IMR-90 (cell line): ENCODE measurements around the gene ZFR2. TPM values are rescaled to one million over a fixed set of nuclear protein-coding genes. Genes with fewer than 3 reads are reported as not detected.

Experiments used
- ATAC-seq: fragments of 200-7000 bp; cut with Tn5 transposase; 2 replicates; pipeline ENCODE4 v1.9.1; 2020; ENCODE audit warnings: low read depth, mild to moderate bottlenecking, moderate library complexity
- BruUV-seq: library from RNA; stranded (reverse); fragments of 400-500 nt; replicated peaks from 2 replicates; lab custom pipeline; 2021; lab: Mats Ljungman, UMichigan
- CTCF ChIA-PET: fragments of 300-600 bp; formaldehyde crosslinking; extraction: SDS; loops from one replicate; lab custom pipeline; 2021; ENCODE audit warnings: antibody characterized with exemption; lab: Yijun Ruan, JAX
- POLR2A ChIA-PET: fragments of 300-600 bp; sonication (Branson Sonifier 250); formaldehyde crosslinking; loops from one replicate; lab custom pipeline; 2022; ENCODE audit warnings: antibody characterized with exemption; ENCODE audit not compliant: unreplicated experiment; lab: Charles Lee
- DNase-seq: peaks from one replicate; pipeline ENCODE4 v3.0.0; 2013
- H2AFZ ChIP-seq: replicated peaks from 2 replicates; pipeline ENCODE3; 2013; ENCODE audit warnings: low read length, mild to moderate bottlenecking; ENCODE audit not compliant: poor library complexity
- H2AK5ac ChIP-seq: 2 replicates; pipeline ENCODE4 v1.6.1; 2013; ENCODE audit warnings: low read depth, low read length, inconsistent platforms
- H2AK9ac ChIP-seq: replicated peaks from 2 replicates; pipeline ENCODE3; 2013; ENCODE audit warnings: mild to moderate bottlenecking, low read depth, low read length, moderate library complexity; ENCODE audit not compliant: poor library complexity
- H2BK120ac ChIP-seq: 2 replicates; pipeline ENCODE4 v1.6.1; 2013; ENCODE audit warnings: low read depth, low read length, inconsistent platforms
- H2BK15ac ChIP-seq: 3 replicates; pipeline ENCODE4 v1.6.1; 2013; ENCODE audit warnings: low read depth, low read length, inconsistent platforms
- H2BK20ac ChIP-seq: 2 replicates; pipeline ENCODE4 v1.6.1; 2013; ENCODE audit warnings: low read depth, mild to moderate bottlenecking, inconsistent platforms, low read length, moderate library complexity
- H2BK5ac ChIP-seq: 2 replicates; pipeline ENCODE4 v1.6.1; 2013; ENCODE audit warnings: mild to moderate bottlenecking, low read depth, low read length, inconsistent platforms; ENCODE audit not compliant: poor library complexity, severe bottlenecking
- H3K14ac ChIP-seq: replicated peaks from 2 replicates; pipeline ENCODE4 v1.6.1; 2013; ENCODE audit warnings: low read depth, low read length, inconsistent platforms
- H3K18ac ChIP-seq: 2 replicates; pipeline ENCODE4 v1.6.1; 2013; ENCODE audit warnings: low read depth, low read length, control low read depth
- H3K23ac ChIP-seq: 2 replicates; pipeline ENCODE4 v1.6.1; 2013; ENCODE audit warnings: low read depth, low read length, inconsistent platforms
- H3K27ac ChIP-seq: 2 replicates; pipeline ENCODE4 v1.5.1; 2013; ENCODE audit warnings: mild to moderate bottlenecking, control low read depth, low read length; ENCODE audit not compliant: insufficient read depth
- H3K27me3 ChIP-seq: 2 replicates; pipeline ENCODE4 v1.6.1; 2013; ENCODE audit warnings: low read length; ENCODE audit not compliant: control insufficient read depth, insufficient read depth
- H3K36me3 ChIP-seq: 2 replicates; pipeline ENCODE4 v1.6.1; 2013; ENCODE audit warnings: low read length, mixed read lengths; ENCODE audit not compliant: control insufficient read depth, insufficient read depth
- H3K4ac ChIP-seq: 2 replicates; pipeline ENCODE4 v1.6.1; 2013; ENCODE audit warnings: low read depth, low read length, inconsistent platforms
- H3K4me1 ChIP-seq: 2 replicates; pipeline ENCODE4 v1.6.1; 2013; ENCODE audit warnings: low read length, mixed read lengths; ENCODE audit not compliant: control insufficient read depth, insufficient read depth
- H3K4me2 ChIP-seq: 2 replicates; pipeline ENCODE4 v1.6.1; 2013; ENCODE audit warnings: low read depth, mild to moderate bottlenecking, control low read depth, low read length, moderate library complexity
- H3K4me3 ChIP-seq: 2 replicates; pipeline ENCODE4 v1.5.1; 2013; ENCODE audit warnings: low read depth, mild to moderate bottlenecking, control low read depth, low read length, moderate library complexity; ENCODE audit not compliant: insufficient read depth
- H3K56ac ChIP-seq: 2 replicates; pipeline ENCODE4 v1.6.1; 2013; ENCODE audit warnings: low read length, inconsistent platforms; ENCODE audit not compliant: insufficient read depth; ENCODE audit errors: extremely low read depth
- H3K79me1 ChIP-seq, 2 experiments: 2 replicates each; pipeline ENCODE4 v1.6.1; 2013; ENCODE audit warnings: low read length in 2 of 2, inconsistent platforms in 1 of 2, low read depth in 1 of 2
- H3K9ac ChIP-seq: 2 replicates; pipeline ENCODE4 v1.6.1; 2013; ENCODE audit warnings: low read depth, low read length, control low read depth
- H3K9me1 ChIP-seq: 2 replicates; pipeline ENCODE4 v1.6.1; 2013; ENCODE audit warnings: low read length, inconsistent platforms; ENCODE audit not compliant: insufficient read depth
- H3K9me3 ChIP-seq: 2 replicates; pipeline ENCODE4 v1.6.1; 2013; ENCODE audit warnings: low read length; ENCODE audit not compliant: control insufficient read depth, insufficient read depth
- H4K20me1 ChIP-seq: 2 replicates; pipeline ENCODE4 v1.6.1; 2013; ENCODE audit warnings: low read length, inconsistent platforms; ENCODE audit not compliant: insufficient read depth
- H4K5ac ChIP-seq: 2 replicates; pipeline ENCODE4 v1.6.1; 2013; ENCODE audit warnings: mild to moderate bottlenecking, low read depth, low read length, control low read depth
- H4K8ac ChIP-seq, 2 experiments: 2 replicates each; pipeline ENCODE4 v1.6.1; 2013; ENCODE audit warnings: low read depth in 2 of 2, low read length in 2 of 2, control low read depth in 1 of 2, inconsistent platforms in 1 of 2
- H4K91ac ChIP-seq: 2 replicates; pipeline ENCODE4 v1.6.1; 2013; ENCODE audit warnings: low read depth, low read length, inconsistent platforms; ENCODE audit not compliant: insufficient read depth
- FOS ChIP-seq: fragments of 150-350 bp; IDR thresholded peaks from 2 replicates; pipeline ENCODE4 v1.6.1; 2016; ENCODE audit warnings: low read depth, low read length
- NFE2L2 ChIP-seq: fragments of 150-350 bp; IDR thresholded peaks from 2 replicates; pipeline ENCODE4 v1.6.1; 2016; ENCODE audit warnings: low read depth, mild to moderate bottlenecking, low read length
- RFX5 ChIP-seq: IDR thresholded peaks from 2 replicates; pipeline ENCODE4 v1.8.0; 2012; ENCODE audit warnings: low read depth, mild to moderate bottlenecking, low read length, moderate library complexity
- WGBS, 2 experiments: methylation state at CpG; one replicate each; pipeline versions ENCODE4 v1.1.5 to v1.1.7; 2013; ENCODE audit warnings: missing lambda C conversion rate in 2 of 2; ENCODE audit not compliant: insufficient read length in 1 of 2; ENCODE audit errors: extremely low coverage in 2 of 2; 5-methylcytosine and 5-hydroxymethylcytosine counted together
- dilution Hi-C: fragments of 300-500 bp; cut with HindIII; formaldehyde crosslinking; loops from one replicate; pipeline ENCODE4 v1.14.3; 2018; ENCODE audit warnings: low sequenced_read_pairs; ENCODE audit not compliant: unreplicated experiment
- in situ Hi-C: fragments of 300-500 bp; cut with MboI; formaldehyde crosslinking; loops from 3 replicates; pipeline ENCODE4 v1.14.3; 2019; ENCODE audit warnings: low sequenced_read_pairs, inconsistent platforms, mixed read lengths
- intact Hi-C: fragments of 100-400 bp; cut with micrococcal nuclease; formaldehyde crosslinking; loops from 2 replicates; pipeline ENCODE4 v1.10.0; 2022
- polyA plus RNA-seq, 3 experiments: library from polyadenylated mRNA; depleted of rRNA; stranded (reverse); fragments of >200 nt; gene quantifications; 2 replicates each; pipeline ENCODE4 v1.2.3, GENCODE V29; 2012; ENCODE audit warnings: low replicate concordance in 1 of 3
- total RNA-seq: library from RNA; depleted of rRNA; stranded (reverse); fragments of >200 nt; gene quantifications from 2 replicates; pipeline ENCODE4 v1.2.3, GENCODE V29; 2012

The ZFR2 gene
- total and polyA plus RNA-seq, 2 of the 4 experiments (the other 2 are of a cell fraction), result 0.19 TPM; not detected in 1

- POLR2A ChIA-PET, result no interaction called here
- in situ Hi-C loops, result no loop called here
- no peak overlapping the region for H2AK5ac ChIP-seq
- no peak overlapping the region for H3K4me2 ChIP-seq
- H3K27ac ChIP-seq, result no peak overlapping the region
- no peak overlapping the region for H2AFZ ChIP-seq
- 100% methylated on average over 1 of the region's 1 CpG; no CpG with 5 or more reads in 1 of the 2 experiments for WGBS, 2 experiments
- no peak overlapping the region for H3K23ac ChIP-seq
- no peak overlapping the region for H4K91ac ChIP-seq
- DNase-seq (no peak), ATAC-seq (no peak)
- CTCF ChIA-PET, result no interaction called here
- H3K18ac ChIP-seq, result no peak overlapping the region
- H2AK9ac ChIP-seq, result no peak overlapping the region
- no peak overlapping the region for H3K4me3 ChIP-seq
- H2BK5ac ChIP-seq, result no peak overlapping the region
- no peak overlapping the region for H3K14ac ChIP-seq
- H2BK120ac ChIP-seq, result no peak overlapping the region
- no peak for TF ChIP-seq RFX5
- no peak for TF ChIP-seq FOS
- no peak for TF ChIP-seq NFE2L2
- no peaks in the 10 kb centered on the region; the same call in none of the 2 replicates for H3K27me3 ChIP-seq
- H2BK20ac ChIP-seq, result no peak overlapping the region
- no peak overlapping the region for H3K56ac ChIP-seq
- no peak overlapping the region for H4K5ac ChIP-seq
- no TSS peak for BruUV-seq
- no peak overlapping the region for H3K4ac ChIP-seq
- intact Hi-C loops, result no loop called here
- no peak overlapping the region for H2BK15ac ChIP-seq
- H3K4me1 ChIP-seq, result no peaks in the 10 kb centered on the region
- no peak overlapping the region for H4K8ac ChIP-seq
- no peaks in the 10 kb centered on the region for H3K9me1 ChIP-seq
- dilution Hi-C loops, result no loop called here
- H3K36me3 ChIP-seq, result no peaks in the 10 kb centered on the region
- no peaks in the 10 kb centered on the region for H3K79me1 ChIP-seq
- no peaks in the 10 kb centered on the region for H4K20me1 ChIP-seq
- no peak overlapping the region for H3K9ac ChIP-seq
- H3K9me3 ChIP-seq, result peaks cover 5% of the 10 kb centered on the region; the same call in 1 of the 2 replicates
These were observed 41.3 kb upstream of the ZFR2 start for GRCh38 chr19:3910105-3910504.
